PFSK-1 (cell line): ENCODE results near the gene LIG4.

Experiments
- FOXP2 ChIP-seq: optimal IDR thresholded peaks from 2 replicates; pipeline ENCODE3; 2011; ENCODE audit warnings: borderline replicate concordance, control low read depth, inconsistent platforms; ENCODE audit not compliant: insufficient read depth; ENCODE audit errors: extremely low read length, extremely low read depth
- POLR2AphosphoS5 ChIP-seq: IDR thresholded peaks from 2 replicates; pipeline ENCODE4 v1.6.1; 2012; ENCODE audit warnings: low read depth, mild to moderate bottlenecking, control low read depth, low read length, moderate library complexity
- SIN3A ChIP-seq: IDR thresholded peaks from 2 replicates; pipeline ENCODE4 v1.6.1; 2012; ENCODE audit warnings: mild to moderate bottlenecking, low read length, moderate library complexity, borderline replicate concordance; ENCODE audit not compliant: insufficient read depth
- TAF1 ChIP-seq: IDR thresholded peaks from 2 replicates; pipeline ENCODE4 v1.6.1; 2012; ENCODE audit warnings: low read length, control low read depth, borderline replicate concordance; ENCODE audit not compliant: insufficient read depth
- TF ChIP-seq, protein P1 (sequence below), 2 experiments: IDR thresholded peaks; 2 replicates each; pipeline versions ENCODE4 v1.6.1 to v1.8.0; 2011 to 2012; ENCODE audit warnings: low read depth in 2 of 2, low read length in 2 of 2, control low read depth in 1 of 2, inconsistent platforms in 1 of 2, mild to moderate bottlenecking in 1 of 2, moderate library complexity in 1 of 2; ENCODE audit not compliant: insufficient read depth in 1 of 2

LIG4 gene

DNA sequence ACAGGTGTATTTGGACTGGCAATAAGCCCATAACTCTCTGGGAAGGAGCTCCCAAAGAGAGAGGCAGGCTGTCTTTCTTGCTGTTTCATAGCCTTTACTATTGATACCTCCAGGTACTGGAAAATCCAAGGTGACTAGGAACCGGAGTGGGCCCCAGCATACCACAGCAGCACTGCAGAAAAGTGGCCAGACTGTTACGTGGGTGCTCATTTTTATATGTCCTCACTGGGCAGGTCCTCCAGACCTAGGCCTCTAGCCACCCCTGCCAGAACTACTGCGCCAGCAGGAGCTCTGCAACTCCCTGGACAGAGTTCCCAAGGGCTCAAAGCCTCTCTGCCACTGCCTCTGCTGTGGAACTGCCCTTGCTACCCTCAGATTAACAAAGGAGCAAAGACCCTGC is 46.4 kb downstream of the LIG4 start:
- no peak for TF ChIP-seq TAF1

DNA sequence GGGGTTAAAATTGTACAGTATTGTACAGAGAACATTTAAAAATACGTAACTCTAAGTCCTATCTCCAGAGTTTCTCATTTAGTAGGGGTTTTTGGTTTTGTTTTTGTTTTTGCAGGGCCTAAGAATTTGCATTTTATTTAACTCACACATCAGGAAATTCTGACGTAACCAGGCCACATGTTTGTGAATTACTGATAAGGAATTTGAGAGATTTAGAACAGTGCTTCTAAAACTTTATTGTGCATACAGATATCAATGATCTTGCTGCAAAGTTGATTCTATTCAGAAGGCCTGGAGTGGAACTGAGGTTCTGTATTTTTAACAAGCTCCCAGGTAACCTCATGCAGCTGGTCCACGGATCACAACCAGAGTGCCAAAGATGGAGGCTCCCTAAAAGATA is 49.3 kb downstream of the LIG4 start:
- TF ChIP-seq SIN3A (no peak), TAF1 (no peak), POLR2AphosphoS5 (no peak), FOXP2 (no peak)
- TF ChIP-seq, protein P1, sequence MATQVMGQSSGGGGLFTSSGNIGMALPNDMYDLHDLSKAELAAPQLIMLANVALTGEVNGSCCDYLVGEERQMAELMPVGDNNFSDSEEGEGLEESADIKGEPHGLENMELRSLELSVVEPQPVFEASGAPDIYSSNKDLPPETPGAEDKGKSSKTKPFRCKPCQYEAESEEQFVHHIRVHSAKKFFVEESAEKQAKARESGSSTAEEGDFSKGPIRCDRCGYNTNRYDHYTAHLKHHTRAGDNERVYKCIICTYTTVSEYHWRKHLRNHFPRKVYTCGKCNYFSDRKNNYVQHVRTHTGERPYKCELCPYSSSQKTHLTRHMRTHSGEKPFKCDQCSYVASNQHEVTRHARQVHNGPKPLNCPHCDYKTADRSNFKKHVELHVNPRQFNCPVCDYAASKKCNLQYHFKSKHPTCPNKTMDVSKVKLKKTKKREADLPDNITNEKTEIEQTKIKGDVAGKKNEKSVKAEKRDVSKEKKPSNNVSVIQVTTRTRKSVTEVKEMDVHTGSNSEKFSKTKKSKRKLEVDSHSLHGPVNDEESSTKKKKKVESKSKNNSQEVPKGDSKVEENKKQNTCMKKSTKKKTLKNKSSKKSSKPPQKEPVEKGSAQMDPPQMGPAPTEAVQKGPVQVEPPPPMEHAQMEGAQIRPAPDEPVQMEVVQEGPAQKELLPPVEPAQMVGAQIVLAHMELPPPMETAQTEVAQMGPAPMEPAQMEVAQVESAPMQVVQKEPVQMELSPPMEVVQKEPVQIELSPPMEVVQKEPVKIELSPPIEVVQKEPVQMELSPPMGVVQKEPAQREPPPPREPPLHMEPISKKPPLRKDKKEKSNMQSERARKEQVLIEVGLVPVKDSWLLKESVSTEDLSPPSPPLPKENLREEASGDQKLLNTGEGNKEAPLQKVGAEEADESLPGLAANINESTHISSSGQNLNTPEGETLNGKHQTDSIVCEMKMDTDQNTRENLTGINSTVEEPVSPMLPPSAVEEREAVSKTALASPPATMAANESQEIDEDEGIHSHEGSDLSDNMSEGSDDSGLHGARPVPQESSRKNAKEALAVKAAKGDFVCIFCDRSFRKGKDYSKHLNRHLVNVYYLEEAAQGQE (IDR thresholded peaks at IDR 0.05; ENCODE audit: insufficient read depth in 1 of 2, low read depth in 2 of 2, low read length in 2 of 2), result no peak

DNA sequence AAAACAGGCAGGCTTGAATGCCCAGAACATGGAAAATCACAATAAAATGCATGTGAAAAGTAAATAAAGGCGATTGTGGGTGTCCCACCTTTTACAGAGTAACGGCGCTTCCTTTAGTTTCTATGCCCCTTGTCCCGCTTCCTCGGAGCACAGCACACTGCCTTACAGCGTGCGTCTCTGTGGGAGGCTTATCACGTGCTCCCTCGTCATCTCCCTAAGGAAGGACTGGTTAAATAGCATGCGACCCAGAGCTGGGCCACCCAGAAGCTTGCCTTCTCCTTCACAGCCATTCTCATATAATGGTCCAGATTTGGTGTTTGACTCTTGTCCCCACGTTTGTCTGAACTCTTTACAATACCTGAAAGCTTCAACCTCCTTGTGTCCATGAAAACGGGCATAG is 56.6 kb downstream of the LIG4 start:
- TF ChIP-seq TAF1 (no peak), FOXP2 (no peak), POLR2AphosphoS5 (no peak), SIN3A (no peak)
- TF ChIP-seq, protein P1 (IDR thresholded peaks at IDR 0.05; ENCODE audit: insufficient read depth in 1 of 2, low read depth in 2 of 2, low read length in 2 of 2), result no peak
